Body of pancreas (tissue), 4 donors: ENCODE data around the gene HOXD8. TPM values are rescaled to one million over a fixed set of nuclear protein-coding genes. Genes with fewer than 3 reads are reported as not detected.

Experiments used
- ATAC-seq: fragments of 150-250 bp; one replicate; pipeline ENCODE4 v1.9.1; 2016
- DNase-seq, 4 donors: peaks; one replicate each; pipeline ENCODE4 v3.0.0-alpha.2; 2019
- H3K27ac ChIP-seq, 4 donors: fragments of 200-600 bp; sonication (generic); 1 replicate in 3 of 4; 2 replicates in 1 of 4; pipeline versions ENCODE4 v1.5.1 to v1.6.1; 2016 to 2019; ENCODE audit warnings: mild to moderate bottlenecking in 1 of 4, mixed read lengths in 1 of 4, moderate library complexity in 1 of 4
- H3K27me3 ChIP-seq, 2 donors: fragments of 200-600 bp; sonication (generic); one replicate each; pipeline ENCODE4 v1.6.0; 2016; ENCODE audit warnings: mild to moderate bottlenecking in 1 of 2
- H3K36me3 ChIP-seq, 2 donors: fragments of 200-600 bp; sonication (generic); replicated peaks in 1 of 2; 2 replicates each; pipeline ENCODE4 v1.5.1; 2016; ENCODE audit warnings: low read depth in 2 of 2; ENCODE audit not compliant: insufficient read depth in 1 of 2
- H3K4me1 ChIP-seq: fragments of 200-600 bp; sonication (generic); one replicate; pipeline ENCODE4 v1.6.0; 2016
- H3K4me3 ChIP-seq, 2 donors: fragments of 200-600 bp; sonication (generic); 1 replicate in 1 of 2; 2 replicates in 1 of 2; pipeline ENCODE4 v1.5.1; 2016 to 2019
- H3K9me3 ChIP-seq, 3 donors: fragments of 200-600 bp; sonication (generic); 1 replicate in 2 of 3; 2 replicates in 1 of 3; pipeline ENCODE4 v1.5.1; 2016
- CTCF ChIP-seq, 7 experiments: fragments of 450-650 bp in 4 of 7; fragments of 200-600 bp in 3 of 7; sonication (generic) in 3 of 7; IDR thresholded peaks; one replicate each; pipeline ENCODE4 v1.5.1; 2016 to 2019; ENCODE audit warnings: antibody characterized with exemption in 7 of 7
- POLR2A ChIP-seq, 3 donors: fragments of 450-650 bp; IDR thresholded peaks; one replicate each; pipeline ENCODE4 v1.6.1; 2016; ENCODE audit warnings: antibody characterized with exemption in 3 of 3, mild to moderate bottlenecking in 2 of 3
- WGBS, 2 donors: methylation state at CpG; one replicate each; pipeline ENCODE4 v1.1.5; 2017; 5-methylcytosine and 5-hydroxymethylcytosine counted together
- intact Hi-C: fragments of 100-400 bp; cut with DNase I; formaldehyde crosslinking; loops from one replicate; pipeline ENCODE4 v1.15.1; 2023
- total RNA-seq, 2 donors: library from RNA; depleted of rRNA; stranded (reverse); fragments of >200 nt; gene quantifications; one replicate each; pipeline ENCODE4 v1.1.0, GENCODE V29; 2016

The HOXD8 gene
- total RNA-seq, 2 donors from 2014 or later = 2.6 to 3.1 TPM

GRCh38 chr2:176152350-176153181, 23.1 kb downstream of the HOXD8 start:
- no peaks in the 10 kb centered on the region for H3K9me3 ChIP-seq

GRCh38 chr2:176154576-176155252, 25.2 kb downstream of the HOXD8 start:
- H3K27me3 ChIP-seq = peaks cover 0 to 57% of the 10 kb centered on the region in 2 donors
- 11 to 15% methylated on average over 11 of the region's 11 CpGs for WGBS, 2 donors
- TF ChIP-seq POLR2A (IDR thresholded peaks at IDR 0.05) (no peak), CTCF (IDR thresholded peaks at IDR 0.05) (no peak)

More at GRCh38 chr2:176152350-176153181, 23.1 kb downstream of the HOXD8 start:
- 7 to 17% methylated on average over 40 to 48 of the region's 48 CpGs for WGBS, 2 donors
- ATAC-seq (no peak), DNase-seq (no peak)
- TF ChIP-seq POLR2A (IDR thresholded peaks at IDR 0.05) (no peak), CTCF (IDR thresholded peaks at IDR 0.05) (no peak)
- peaks cover 16% of the 10 kb centered on the region for H3K4me1 ChIP-seq
- peaks cover 0 to 61% of the 10 kb centered on the region in 2 donors for H3K27me3 ChIP-seq
- no peaks in the 10 kb centered on the region for H3K36me3 ChIP-seq
- no peak overlapping the region for H3K27ac ChIP-seq
- H3K4me3 ChIP-seq = no peak overlapping the region
- intact Hi-C loops = no loop called here

GRCh38 chr2:176155356-176156044, 26.0 kb downstream of the HOXD8 start:
- Histone ChIP-seq H3K36me3 (no peaks in the 10 kb centered on the region), H3K27ac (no peak overlapping the region), H3K4me1 (peaks cover 31% of the 10 kb centered on the region), H3K4me3 (no peak overlapping the region), H3K9me3 (no peaks in the 10 kb centered on the region), H3K27me3 (peaks cover 0 to 60% of the 10 kb centered on the region in 2 donors)
- WGBS, 2 donors = 10 to 13% methylated on average over 6 of the region's 6 CpGs
- DNase-seq (no peak), ATAC-seq (no peak)
- intact Hi-C loops = no loop called here
- TF ChIP-seq POLR2A (IDR thresholded peaks at IDR 0.05) (no peak), CTCF (IDR thresholded peaks at IDR 0.05) (no peak)

More at GRCh38 chr2:176154576-176155252, 25.2 kb downstream of the HOXD8 start:
- peaks cover 23% of the 10 kb centered on the region for H3K4me1 ChIP-seq
- no peaks in the 10 kb centered on the region for H3K36me3 ChIP-seq
- ATAC-seq (no peak), DNase-seq (no peak)
- intact Hi-C loops = no loop called here
- H3K4me3 ChIP-seq = no peak overlapping the region
- no peaks in the 10 kb centered on the region for H3K9me3 ChIP-seq
- H3K27ac ChIP-seq = no peak overlapping the region

- DNase-seq = no peak
- H3K36me3 ChIP-seq = no peaks in the 10 kb centered on the region
- H3K4me3 ChIP-seq = no peak overlapping the region
- 13 to 28% methylated on average over 8 of the region's 8 CpGs for WGBS, 2 donors
- intact Hi-C loops = no loop called here
- peaks cover 0 to 65% of the 10 kb centered on the region in 2 donors for H3K27me3 ChIP-seq
- no peak for ATAC-seq
- no peaks in the 10 kb centered on the region for H3K9me3 ChIP-seq
- peaks cover 35% of the 10 kb centered on the region for H3K4me1 ChIP-seq
- H3K27ac ChIP-seq = no peak overlapping the region
- no peak for TF ChIP-seq CTCF (IDR thresholded peaks at IDR 0.05)
- TF ChIP-seq POLR2A (IDR thresholded peaks at IDR 0.05) = no peak
These were observed 26.8 kb downstream of the HOXD8 start for GRCh38 chr2:176156301-176156806.
